Stimulated activated CD4-positive, alpha-beta T cell treated with anti-CD3 and anti-CD28 coated beads, Interleukin-12 subunit alpha, Interleukin-12 subunit beta, amount 100 ng/mL, for 24 hours (primary cell): Measurements from ENCODE around the gene BRSK1.

Source experiments
- DNase-seq, 2 experiments: peaks; one replicate each; pipeline ENCODE4 v3.0.0-alpha.2; 2020; ENCODE audit warnings: low read depth in 2 of 2

The BRSK1 gene

DNA sequence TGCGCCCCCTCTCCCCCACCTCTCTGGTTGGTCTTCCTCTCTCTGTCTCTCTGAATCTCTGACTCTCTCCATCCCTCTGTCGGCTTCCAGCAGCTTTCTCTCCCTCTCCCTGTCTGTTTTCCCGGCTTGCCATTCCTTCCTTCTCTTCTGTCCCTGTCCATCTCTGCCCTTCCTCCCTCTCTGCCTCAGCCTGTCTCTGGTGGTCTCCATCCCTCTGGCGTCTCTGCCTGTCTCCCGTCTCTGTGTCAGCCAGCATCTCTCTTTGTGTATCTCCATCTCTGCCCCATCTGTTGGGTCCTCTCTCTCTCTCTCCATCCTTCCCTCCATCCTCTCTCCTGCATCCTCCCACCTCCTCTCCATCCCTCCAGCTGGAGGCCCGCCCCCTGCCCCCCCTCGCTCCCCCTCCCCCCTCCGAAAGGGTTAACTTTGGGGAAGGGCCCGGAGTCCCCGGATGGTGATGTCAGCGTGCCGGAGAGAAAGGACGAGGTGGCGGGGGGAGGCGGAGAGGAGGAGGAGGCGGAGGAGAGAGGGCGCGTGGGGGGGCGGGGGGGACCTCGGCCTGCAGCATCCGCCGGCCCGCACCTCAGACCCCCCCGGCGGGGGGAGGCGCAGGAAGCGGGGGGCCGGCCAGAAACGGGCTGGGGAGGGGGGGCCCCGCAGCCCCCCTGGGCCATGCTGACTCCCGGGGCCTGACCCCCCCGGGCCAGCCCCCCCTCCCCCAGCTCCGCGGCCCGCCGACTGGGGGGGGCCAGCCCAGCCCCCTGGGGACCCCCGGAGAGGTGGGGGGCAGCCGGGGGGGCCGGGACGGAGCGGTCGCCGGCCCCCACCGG, at the start of gene BRSK1:
Gene BRSK1 (plus strand): TSS at position 450 of the 830 bp plus-strand sequence. CDS start 446 bp downstream, outside the sequence.
- DNase-seq, result peak in 1 of 2 experiments; percentile 13

DNA sequence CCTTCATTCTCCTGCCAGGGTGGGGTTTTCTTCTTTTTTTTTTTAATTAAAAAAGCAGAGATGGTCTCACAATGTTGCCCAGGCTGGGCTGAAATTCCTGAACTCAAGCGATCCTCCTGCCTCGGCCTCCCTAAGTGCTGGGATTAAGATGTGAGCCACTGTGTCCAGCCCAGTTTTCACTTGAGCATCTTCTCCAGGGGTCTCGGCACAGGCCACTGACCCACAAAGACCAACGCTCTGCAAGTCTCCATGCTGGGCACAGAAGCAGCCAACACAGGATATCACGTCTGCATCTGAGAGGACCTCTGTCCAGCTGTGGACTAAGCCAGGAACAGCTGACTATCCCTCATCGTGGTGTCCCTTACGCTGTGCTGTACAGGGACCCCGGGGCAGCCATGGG, 45.8 kb upstream of the BRSK1 start:
- no peak for DNase-seq

DNA sequence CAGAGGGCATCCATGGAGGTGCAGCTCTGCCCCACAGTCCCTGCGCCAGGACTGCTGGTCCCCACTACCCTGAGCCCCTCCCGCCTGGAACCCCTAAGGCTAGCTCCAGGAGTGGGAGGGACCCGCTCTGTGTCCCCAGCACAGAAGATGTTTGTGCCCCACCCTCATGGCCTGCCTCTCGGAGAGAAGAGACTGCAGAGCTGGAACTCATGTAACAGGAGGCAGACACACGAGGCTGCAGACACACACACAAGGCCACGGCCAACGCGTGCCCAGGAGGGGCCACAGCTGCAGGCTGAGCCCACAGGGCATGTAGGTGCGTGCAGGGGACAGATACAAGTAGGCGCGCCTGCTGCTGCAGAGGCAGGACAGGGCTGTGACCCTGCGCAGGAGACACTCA, 44.8 kb upstream of the BRSK1 start:
- DNase-seq, result no peak

- DNase-seq, result no peak
These were observed 43.1 kb upstream of the BRSK1 start for GRCh38 chr19:55240713-55241020.

- no peak for DNase-seq
These were observed 42.5 kb upstream of the BRSK1 start for GRCh38 chr19:55241143-55241934.

DNA sequence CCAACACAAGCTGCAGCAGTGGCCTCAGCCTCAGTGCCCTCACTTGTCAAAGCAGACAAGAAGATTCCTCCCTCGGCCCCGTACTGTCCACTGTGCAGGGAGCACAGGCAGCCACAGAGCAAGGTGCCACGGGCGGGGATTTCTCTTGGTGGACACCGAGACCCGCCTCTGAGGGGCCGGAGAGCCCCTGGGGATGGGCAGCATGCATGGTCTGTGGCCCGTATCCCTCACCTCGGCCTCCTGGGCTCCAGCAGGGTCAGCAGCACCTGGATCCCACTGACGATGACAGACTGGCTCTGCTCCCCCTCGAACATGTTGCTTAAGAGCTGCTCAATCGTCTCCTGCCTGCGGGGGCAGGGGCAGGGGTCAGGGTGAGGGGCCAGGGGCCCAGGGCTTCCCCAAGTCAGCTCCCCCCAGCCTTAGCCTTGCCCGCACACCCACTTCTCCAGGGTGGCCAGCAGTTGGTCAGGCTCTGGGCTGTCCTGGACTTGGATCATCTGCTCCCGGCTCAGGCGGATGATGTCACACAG, 41.8 kb upstream of the BRSK1 start:
- DNase-seq, result no peak

DNA sequence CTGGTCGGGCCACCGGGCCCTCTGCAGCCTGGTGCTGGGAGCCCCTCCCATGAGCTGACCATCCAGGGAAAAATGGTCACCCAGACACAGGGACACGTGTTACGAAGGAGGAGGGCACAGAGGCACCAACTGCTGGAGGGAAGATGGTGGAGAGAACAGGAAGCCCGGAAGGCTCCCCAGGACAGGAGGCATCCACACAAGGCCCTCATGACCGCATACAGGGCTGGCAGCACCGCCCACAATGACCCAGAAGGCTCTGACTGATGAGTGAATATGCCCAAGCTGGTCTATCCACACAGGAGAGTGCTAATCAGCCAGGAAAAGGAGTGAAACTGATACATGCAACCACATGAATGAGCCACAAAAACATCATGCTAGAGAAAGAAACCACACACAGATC, 41.3 kb upstream of the BRSK1 start:
- no peak for DNase-seq

GRCh38 chr19:55244004-55244680, 39.7 kb upstream of the BRSK1 start:
- no peak for DNase-seq

- no peak for DNase-seq
These were observed 38.4 kb upstream of the BRSK1 start for GRCh38 chr19:55245236-55245904.

GRCh38 chr19:55246462-55247451, 37.0 kb upstream of the BRSK1 start:
- DNase-seq, result no peak

- no peak for DNase-seq
These were observed 36.1 kb upstream of the BRSK1 start for GRCh38 chr19:55247621-55248099.

- DNase-seq, result no peak
These were observed 35.6 kb upstream of the BRSK1 start for GRCh38 chr19:55248166-55248675.

DNA sequence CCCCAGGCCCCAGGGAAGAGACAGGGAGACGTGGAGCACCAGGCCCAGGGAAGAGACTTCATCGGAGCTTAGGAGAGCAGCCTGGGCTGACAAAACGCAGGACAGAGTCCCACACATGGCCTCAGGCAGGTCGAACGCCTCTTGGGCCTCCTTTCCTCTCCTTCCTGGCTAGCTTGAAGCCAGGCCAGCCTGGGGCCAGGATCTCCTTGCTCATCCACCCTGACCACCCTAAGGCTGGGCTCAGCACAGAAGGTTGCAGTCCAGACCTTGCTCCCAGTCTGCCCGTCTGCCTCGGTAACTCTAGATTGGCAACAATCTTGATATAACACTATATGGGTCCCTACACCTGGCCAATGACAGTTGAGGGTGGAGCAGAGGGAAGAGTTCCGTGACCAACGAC, 35.1 kb upstream of the BRSK1 start:
- no peak for DNase-seq

GRCh38 chr19:55249841-55250240, 34.0 kb upstream of the BRSK1 start:
- no peak for DNase-seq

DNA sequence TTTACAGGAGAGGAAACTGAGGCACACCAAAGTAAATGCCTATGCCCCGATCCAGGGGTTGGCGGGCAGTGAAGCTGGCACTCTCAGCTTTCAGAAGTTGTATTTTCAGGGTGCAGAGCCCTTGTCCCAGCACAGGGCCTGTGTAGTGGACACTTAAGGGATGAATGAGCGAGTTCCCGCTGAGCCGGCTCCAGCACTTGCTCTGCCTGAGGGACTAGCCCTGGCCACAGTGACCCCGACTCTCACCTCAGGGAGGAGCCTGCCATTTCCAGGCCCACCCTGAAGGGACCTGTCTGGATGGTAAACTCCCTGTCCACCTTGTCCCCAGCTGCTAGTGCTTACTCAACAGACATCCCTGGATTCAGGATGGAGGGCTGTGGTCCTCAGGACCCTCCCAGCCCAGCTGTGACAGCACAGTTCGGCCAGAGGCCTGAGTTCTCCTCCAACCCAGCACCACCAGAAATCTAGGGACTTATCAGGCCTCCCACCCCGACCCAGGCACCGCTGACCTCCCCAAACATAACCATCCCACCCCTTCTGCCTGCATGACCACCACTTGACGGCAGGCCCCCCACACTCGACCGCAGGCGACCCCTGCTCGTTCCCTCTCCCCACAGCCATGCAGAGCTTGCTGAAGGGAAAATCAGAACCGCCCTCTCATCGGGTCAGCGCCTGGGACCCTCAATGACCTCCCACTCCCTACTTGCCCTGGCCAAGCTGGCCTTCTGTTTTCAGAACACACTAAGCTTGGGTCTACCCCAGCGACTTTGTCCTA, 33.3 kb upstream of the BRSK1 start:
- no peak for DNase-seq

- peak in 1 of 2 experiments; percentile 39 for DNase-seq
These were observed 32.3 kb upstream of the BRSK1 start for GRCh38 chr19:55251341-55252081.

DNA sequence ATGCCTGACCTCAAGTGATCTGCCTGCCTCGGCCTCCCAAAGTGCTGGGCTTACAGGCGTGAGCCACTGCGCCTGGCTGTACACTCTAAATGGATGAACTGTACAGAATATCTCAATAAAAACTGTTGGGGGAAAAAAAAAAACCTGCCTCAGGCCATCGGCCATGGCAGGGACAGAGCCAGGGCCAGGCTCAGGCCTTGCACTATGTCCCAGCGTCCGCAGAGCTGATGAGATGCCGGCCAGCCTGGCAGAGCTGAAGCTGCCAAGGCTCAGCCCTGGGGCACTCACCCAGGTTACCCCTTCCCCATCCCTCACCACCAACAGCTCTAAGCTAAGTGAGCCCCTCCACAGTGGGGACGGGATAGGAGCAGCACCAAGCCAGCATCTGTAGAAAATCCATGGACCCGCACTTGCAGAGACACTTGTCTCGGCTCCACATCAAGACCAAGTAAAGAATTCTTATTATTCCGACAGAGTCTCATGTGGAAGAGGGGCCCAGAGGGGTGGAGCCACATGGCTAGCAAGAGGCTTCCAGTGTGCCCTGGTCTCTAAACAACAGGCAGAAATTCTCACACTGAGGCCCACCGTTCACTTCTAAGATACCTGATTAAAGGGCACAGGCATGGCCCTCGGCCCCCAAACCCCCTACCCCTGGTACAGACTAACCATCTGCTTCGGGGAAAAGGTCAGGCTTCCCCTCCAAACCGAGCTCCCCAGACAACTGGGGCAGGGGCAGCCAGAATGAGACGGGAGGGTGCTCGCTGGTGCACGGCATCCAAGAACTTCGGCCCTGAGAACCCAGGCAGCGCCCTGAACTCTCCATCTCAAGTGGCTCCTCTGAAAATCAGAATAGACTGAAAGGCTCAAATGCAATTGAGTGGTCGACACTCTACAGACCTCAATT, 30.8 kb upstream of the BRSK1 start:
- DNase-seq, result no peak
